GM18951 (cell line): ENCODE results near the gene PSMB11.
"Not testable (repeated sequence)": the region's sequence is repeated elsewhere in the genome, so short reads cannot be mapped to it uniquely, and the experiment has no call there.

Experiments
- POLR2A ChIP-seq: IDR thresholded peaks from 4 replicates; pipeline ENCODE4 v1.6.1; 2011; ENCODE audit warnings: mild to moderate bottlenecking; ENCODE audit not compliant: insufficient read length, insufficient read depth; ENCODE audit errors: extremely low read depth
- in situ Hi-C: fragments of 300-500 bp; cut with MboI; formaldehyde crosslinking; loops from one replicate; pipeline ENCODE4 v1.12.0; 2022; ENCODE audit warnings: low sequenced_read_pairs, mixed read lengths, inconsistent platforms; ENCODE audit not compliant: unreplicated experiment

Gene PSMB11

DNA sequence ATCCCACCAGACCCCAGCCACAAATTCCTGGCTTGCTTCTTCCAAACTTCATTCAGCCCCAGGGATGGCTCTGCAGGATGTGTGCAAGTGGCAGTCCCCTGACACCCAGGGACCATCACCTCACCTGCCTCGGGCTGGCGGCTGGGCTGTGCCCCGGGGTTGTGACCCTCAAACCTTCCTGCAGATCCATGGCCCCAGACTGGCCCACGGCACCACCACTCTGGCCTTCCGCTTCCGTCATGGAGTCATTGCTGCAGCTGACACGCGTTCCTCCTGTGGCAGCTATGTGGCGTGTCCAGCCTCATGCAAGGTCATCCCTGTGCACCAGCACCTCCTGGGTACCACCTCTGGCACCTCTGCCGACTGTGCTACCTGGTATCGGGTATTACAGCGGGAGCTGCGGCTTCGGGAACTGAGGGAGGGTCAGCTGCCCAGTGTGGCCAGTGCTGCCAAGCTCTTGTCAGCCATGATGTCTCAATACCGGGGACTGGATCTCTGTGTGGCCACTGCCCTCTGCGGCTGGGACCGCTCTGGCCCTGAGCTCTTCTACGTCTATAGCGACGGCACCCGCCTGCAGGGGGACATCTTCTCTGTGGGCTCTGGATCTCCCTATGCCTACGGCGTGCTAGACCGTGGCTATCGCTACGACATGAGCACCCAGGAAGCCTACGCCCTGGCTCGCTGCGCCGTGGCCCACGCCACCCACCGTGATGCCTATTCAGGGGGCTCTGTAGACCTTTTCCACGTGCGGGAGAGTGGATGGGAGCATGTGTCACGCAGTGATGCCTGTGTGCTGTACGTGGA lies at the start of gene PSMB11:
PSMB11 (plus strand) TSS at position 51 of the 804 bp plus-strand sequence; CDS start at position 65, 14 bp downstream.
- in situ Hi-C loops: no loop called here
- TF ChIP-seq POLR2A: no peak

DNA sequence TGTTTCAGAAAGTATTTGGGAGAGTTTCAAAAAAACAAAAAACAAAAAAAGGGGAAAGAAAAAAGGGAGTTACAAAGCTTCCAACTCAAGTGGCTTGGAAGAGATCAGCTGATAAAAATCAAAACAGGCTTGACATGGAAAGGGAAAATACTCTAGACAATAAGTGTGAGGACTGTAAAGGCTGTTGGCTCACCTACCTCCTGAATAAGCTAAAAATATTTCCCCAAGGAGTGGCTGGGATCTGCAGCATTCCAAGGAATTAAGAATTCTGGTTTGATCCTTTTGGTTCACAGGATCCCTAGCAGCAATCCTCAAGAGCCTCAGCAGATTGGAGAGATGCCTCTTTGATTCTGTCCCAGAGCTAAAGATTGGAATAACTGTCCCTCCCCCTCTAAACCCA lies 48.5 kb upstream of the PSMB11 start:
- no peak for TF ChIP-seq POLR2A
- in situ Hi-C loops: loop anchor here (5.0 kb wide), 1 partner anchor 59 kb away; no protein-coding TSS in a partner anchor

DNA sequence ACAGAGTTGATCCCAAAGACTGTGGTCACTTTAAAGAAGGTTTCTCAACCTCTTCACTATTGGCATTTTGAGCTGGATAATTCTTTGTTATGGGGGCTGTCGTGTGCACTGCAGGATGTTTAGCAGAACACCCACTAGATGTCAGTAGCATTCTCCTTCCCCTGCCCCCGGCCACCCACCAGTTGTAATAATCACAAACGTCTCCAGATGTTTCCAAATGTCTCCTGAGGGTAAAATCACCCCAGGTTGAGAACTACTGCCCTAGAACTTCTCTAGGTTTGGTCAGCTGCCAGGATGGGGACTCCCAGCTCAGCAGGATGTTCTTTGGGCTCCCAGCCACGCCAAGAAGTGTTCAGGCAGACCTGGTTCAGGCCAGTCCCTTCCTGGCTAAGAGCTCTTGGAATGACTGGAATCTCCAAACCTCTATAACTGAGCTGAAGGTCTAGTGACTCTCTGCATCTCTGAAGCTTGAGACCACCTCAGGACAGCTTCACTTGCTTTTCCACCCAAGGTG lies 47.2 kb upstream of the PSMB11 start:
- no peak for TF ChIP-seq POLR2A
- in situ Hi-C loops: loop anchor here (5.0 kb wide), 1 partner anchor 57 kb away; no protein-coding TSS in a partner anchor

- no peak for TF ChIP-seq POLR2A
- in situ Hi-C loops: no loop called here
These were observed 46.0 kb upstream of the PSMB11 start for GRCh38 chr14:22995889-22996625.

GRCh38 chr14:22996768-22997654 lies 45.0 kb upstream of the PSMB11 start:
- in situ Hi-C loops: no loop called here

GRCh38 chr14:22997676-22998323 lies 44.2 kb upstream of the PSMB11 start:
- no peak for TF ChIP-seq POLR2A
- in situ Hi-C loops: no loop called here

More at GRCh38 chr14:22996768-22997654, 45.0 kb upstream of the PSMB11 start:
- no peak for TF ChIP-seq POLR2A

- in situ Hi-C loops: no loop called here
- no peak for TF ChIP-seq POLR2A
These were observed 43.5 kb upstream of the PSMB11 start for GRCh38 chr14:22998329-22999012.

- in situ Hi-C loops: no loop called here
- no peak for TF ChIP-seq POLR2A
These were observed 41.2 kb upstream of the PSMB11 start for GRCh38 chr14:23000860-23001259.

GRCh38 chr14:23002592-23002991 lies 39.4 kb upstream of the PSMB11 start:
- TF ChIP-seq POLR2A: no peak
- in situ Hi-C loops: no loop called here

GRCh38 chr14:23004274-23004673 lies 37.7 kb upstream of the PSMB11 start:
- in situ Hi-C loops: not testable (repeated sequence)

- TF ChIP-seq POLR2A: no peak
- in situ Hi-C loops: no loop called here
These were observed 36.4 kb upstream of the PSMB11 start for GRCh38 chr14:23005451-23006187.

GRCh38 chr14:23006188-23006534 lies 35.9 kb upstream of the PSMB11 start:
- TF ChIP-seq POLR2A: no peak
- in situ Hi-C loops: no loop called here
